GM18526 (cell line): ENCODE measurements around the gene TGFBR1.

Experiments
- POLR2A ChIP-seq: IDR thresholded peaks from 3 replicates; pipeline ENCODE4 v1.6.1; 2011; ENCODE audit not compliant: insufficient read length; ENCODE audit errors: extremely low read depth

TGFBR1 gene

GRCh38 chr9:99158629-99159028 is 53.7 kb downstream of the TGFBR1 start:
- no peak for TF ChIP-seq POLR2A

GRCh38 chr9:99160173-99160572 is 55.3 kb downstream of the TGFBR1 start:
- no peak for TF ChIP-seq POLR2A

- TF ChIP-seq POLR2A = no peak
Observed at GRCh38 chr9:99162759-99163364, 57.9 kb downstream of the TGFBR1 start.

- TF ChIP-seq POLR2A = no peak
Observed at GRCh38 chr9:99166149-99166548, 61.2 kb downstream of the TGFBR1 start.

GRCh38 chr9:99167119-99167518 is 62.2 kb downstream of the TGFBR1 start:
- TF ChIP-seq POLR2A = no peak

- TF ChIP-seq POLR2A = no peak
Observed at GRCh38 chr9:99167694-99168093, 62.8 kb downstream of the TGFBR1 start.

GRCh38 chr9:99169086-99169485 is 64.2 kb downstream of the TGFBR1 start:
- no peak for TF ChIP-seq POLR2A

GRCh38 chr9:99169982-99170761 is 65.3 kb downstream of the TGFBR1 start:
- no peak for TF ChIP-seq POLR2A

- TF ChIP-seq POLR2A = no peak
Observed at GRCh38 chr9:99171225-99172123, 66.6 kb downstream of the TGFBR1 start.

GRCh38 chr9:99172124-99173091 is 67.5 kb downstream of the TGFBR1 start:
- TF ChIP-seq POLR2A = no peak

- TF ChIP-seq POLR2A = no peak
Observed at GRCh38 chr9:99173570-99174504, 68.9 kb downstream of the TGFBR1 start.

GRCh38 chr9:99176527-99177013 is 71.7 kb downstream of the TGFBR1 start:
- TF ChIP-seq POLR2A = no peak

- TF ChIP-seq POLR2A = no peak
Observed at GRCh38 chr9:99177576-99178366, 72.9 kb downstream of the TGFBR1 start.
